ENCODE data around the gene SELENOW. TPM values are rescaled to one million over a fixed set of nuclear protein-coding genes. Genes with fewer than 3 reads are reported as not detected.
"Not testable (repeated sequence)": the region's sequence is repeated elsewhere in the genome, so short reads cannot be mapped to it uniquely, and the experiment has no call there.

SELENOW gene
- 100 to 1,000 TPM; 110 to 120 TPM for total RNA-seq

GRCh38 chr19:47778049-47778953 lies at the start of gene SELENOW:
Gene SELENOW (plus strand): TSS chr19:47778703. CDS start chr19:47778786, 83 bp downstream.
- peak within 1 kb of the TSS; percentile 98 for H3K4me3 Mint-ChIP-seq
- DNase-seq, result peak; percentile 83
- H3K9me3 Mint-ChIP-seq, result no peaks in the 10 kb centered on the region
- POLR2A ChIA-PET, result interaction anchor here (0.8 to 0.9 kb wide), 2 partner anchors 15 to 295 kb away, joined by 3 read pairs; no protein-coding TSS in a partner anchor
- peaks cover 25% of the 10 kb centered on the region for H3K36me3 Mint-ChIP-seq (ENCODE audit: low read depth)
- peaks cover 30% of the 10 kb centered on the region for H3K4me1 Mint-ChIP-seq
- CTCF ChIA-PET, result no interaction called here
- peak within 1 kb of the TSS; percentile 86 for H3K27ac Mint-ChIP-seq
- H3K27me3 Mint-ChIP-seq, result no peaks in the 10 kb centered on the region

- ChIA-PET CTCF (interaction anchor here (1.4 kb wide), 1 partner anchor 16 kb away, joined by 4 read pairs; the partner anchor contains the start of gene EHD2), POLR2A (no interaction called here)
- H3K27me3 Mint-ChIP-seq, result peaks cover 23% of the 10 kb centered on the region
- H3K4me3 Mint-ChIP-seq, result peak overlapping the region; percentile 34
- DNase-seq, result peak; percentile 24
- H3K4me1 Mint-ChIP-seq, result peaks cover 22% of the 10 kb centered on the region
- no peaks in the 10 kb centered on the region for H3K36me3 Mint-ChIP-seq (ENCODE audit: low read depth)
- H3K27ac Mint-ChIP-seq, result no peak overlapping the region
- H3K9me3 Mint-ChIP-seq, result no peaks in the 10 kb centered on the region
Observed at GRCh38 chr19:47729468-47729798, 49.1 kb upstream of the SELENOW start.

DNA sequence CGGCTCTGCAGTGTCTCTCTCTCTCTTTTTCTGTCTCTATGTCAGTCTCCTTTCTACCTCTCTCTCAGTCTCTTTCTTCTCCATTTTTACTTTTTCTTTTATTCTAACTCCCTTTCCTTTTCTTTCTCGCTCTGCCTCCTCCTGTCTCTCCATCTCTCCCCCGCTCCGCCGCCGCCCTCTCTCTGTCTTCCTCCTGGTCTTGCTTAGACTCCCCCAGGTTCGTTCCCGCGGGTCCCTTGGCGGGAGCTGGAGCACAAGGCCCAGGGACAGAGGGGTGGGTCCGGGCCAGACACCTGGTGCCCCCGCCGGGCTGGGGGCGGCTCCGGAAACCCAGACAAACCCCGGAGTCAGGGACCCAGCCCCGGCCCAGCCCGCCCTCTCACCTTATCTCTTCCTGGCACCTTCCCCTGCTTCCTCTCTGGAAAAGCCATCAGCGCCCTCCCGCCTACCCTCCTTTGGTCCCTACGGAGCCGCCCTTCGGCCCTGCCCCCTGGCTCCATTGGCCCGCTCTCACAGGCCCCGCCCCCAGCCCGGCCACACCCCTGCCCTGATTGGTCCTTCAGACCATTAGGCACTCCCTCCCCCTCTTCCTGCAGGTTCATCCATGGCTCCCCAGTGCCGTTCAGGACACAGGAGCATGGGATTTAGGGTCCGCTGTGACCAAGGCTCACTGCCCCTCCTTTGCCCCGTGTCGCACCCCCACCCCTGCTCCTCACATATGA lies 48.5 kb upstream of the SELENOW start:
- ChIA-PET CTCF (interaction anchor here (1.2 to 1.4 kb wide), 2 partner anchors 17 to 302 kb away, joined by 4 read pairs; partner anchors contain the start of gene EHD2), POLR2A (no interaction called here)
- no peaks in the 10 kb centered on the region for H3K36me3 Mint-ChIP-seq (ENCODE audit: low read depth)
- H3K9me3 Mint-ChIP-seq, result no peaks in the 10 kb centered on the region
- DNase-seq, result peak; percentile 58
- no peak overlapping the region for H3K27ac Mint-ChIP-seq
- peak overlapping the region; percentile 53 for H3K4me3 Mint-ChIP-seq
- peaks cover 22% of the 10 kb centered on the region for H3K4me1 Mint-ChIP-seq
- peaks cover 23% of the 10 kb centered on the region for H3K27me3 Mint-ChIP-seq

- Mint-ChIP-seq H3K4me3 (peak overlapping the region; percentile 53), H3K36me3 (ENCODE audit: low read depth) (no peaks in the 10 kb centered on the region), H3K9me3 (no peaks in the 10 kb centered on the region), H3K4me1 (peaks cover 22% of the 10 kb centered on the region), H3K27me3 (peaks cover 23% of the 10 kb centered on the region), H3K27ac (no peak overlapping the region)
- ChIA-PET POLR2A (no interaction called here), CTCF (interaction anchor here (1.2 kb wide), 1 partner anchor 302 kb away, joined by 4 read pairs; no protein-coding TSS in a partner anchor)
- DNase-seq, result no peak
Observed at GRCh38 chr19:47730521-47730889, 48.0 kb upstream of the SELENOW start.

- H3K4me3 Mint-ChIP-seq, result no peak overlapping the region
- POLR2A ChIA-PET, result no interaction called here
- peaks cover 23% of the 10 kb centered on the region for H3K27me3 Mint-ChIP-seq
Observed at GRCh38 chr19:47730910-47731309, 47.6 kb upstream of the SELENOW start.

DNA sequence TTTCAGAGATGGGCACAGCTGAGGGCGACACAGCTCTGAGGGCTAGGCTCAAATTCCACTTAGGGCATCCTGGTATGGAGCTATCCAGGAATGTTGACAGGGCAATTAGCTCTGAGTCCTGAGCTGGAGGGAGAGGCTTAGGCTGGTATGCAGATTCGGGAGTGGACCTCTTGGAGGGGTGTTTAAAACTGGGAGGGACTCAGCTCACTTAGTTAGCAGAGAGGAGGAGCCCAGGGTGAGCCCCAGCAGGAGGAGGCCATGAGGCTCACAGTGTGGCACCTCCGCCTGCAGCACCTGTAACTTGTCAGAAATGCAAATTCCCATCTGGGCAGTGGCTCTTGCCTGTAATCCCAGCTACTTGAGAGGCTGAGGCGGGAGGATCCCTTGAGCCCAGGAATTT lies 43.4 kb upstream of the SELENOW start:
- no peak overlapping the region for H3K27ac Mint-ChIP-seq
- POLR2A ChIA-PET, result interaction anchor here (0.9 kb wide), 1 partner anchor 10 kb away, joined by 3 read pairs; the partner anchor contains the start of gene NOP53
- peaks cover 12% of the 10 kb centered on the region for H3K27me3 Mint-ChIP-seq

More at GRCh38 chr19:47730910-47731309, 47.6 kb upstream of the SELENOW start:
- Mint-ChIP-seq H3K36me3 (ENCODE audit: low read depth) (no peaks in the 10 kb centered on the region), H3K27ac (no peak overlapping the region), H3K9me3 (no peaks in the 10 kb centered on the region), H3K4me1 (peaks cover 22% of the 10 kb centered on the region)
- CTCF ChIA-PET, result interaction anchor here (1.2 kb wide), 1 partner anchor 303 kb away, joined by 4 read pairs; no protein-coding TSS in a partner anchor
- DNase-seq, result no peak

DNA sequence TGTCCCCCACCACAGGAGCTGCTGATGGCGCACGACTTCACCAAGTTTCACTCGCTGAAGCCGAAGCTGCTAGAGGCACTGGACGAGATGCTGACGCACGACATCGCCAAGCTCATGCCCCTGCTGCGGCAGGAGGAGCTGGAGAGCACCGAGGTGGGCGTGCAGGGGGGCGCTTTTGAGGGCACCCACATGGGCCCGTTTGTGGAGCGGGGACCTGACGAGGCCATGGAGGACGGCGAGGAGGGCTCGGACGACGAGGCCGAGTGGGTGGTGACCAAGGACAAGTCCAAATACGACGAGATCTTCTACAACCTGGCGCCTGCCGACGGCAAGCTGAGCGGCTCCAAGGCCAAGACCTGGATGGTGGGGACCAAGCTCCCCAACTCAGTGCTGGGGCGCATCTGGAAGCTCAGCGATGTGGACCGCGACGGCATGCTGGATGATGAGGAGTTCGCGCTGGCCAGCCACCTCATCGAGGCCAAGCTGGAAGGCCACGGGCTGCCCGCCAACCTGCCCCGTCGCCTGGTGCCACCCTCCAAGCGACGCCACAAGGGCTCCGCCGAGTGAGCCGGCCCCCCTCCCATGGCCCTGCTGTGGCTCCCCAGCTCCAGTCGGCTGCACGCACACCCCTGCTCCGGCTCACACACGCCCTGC lies 37.5 kb upstream of the SELENOW start:
- Mint-ChIP-seq H3K36me3 (ENCODE audit: low read depth) (no peaks in the 10 kb centered on the region), H3K4me3 (no peak overlapping the region), H3K9me3 (no peaks in the 10 kb centered on the region), H3K4me1 (peaks cover 32% of the 10 kb centered on the region), H3K27ac (no peak overlapping the region), H3K27me3 (no peaks in the 10 kb centered on the region)
- POLR2A ChIA-PET, result interaction anchor here (0.8 to 1.4 kb wide), 2 partner anchors 26 to 308 kb away, joined by 3 read pairs; no protein-coding TSS in a partner anchor
- CTCF ChIA-PET, result interaction anchor here (1.0 to 2.8 kb wide), 3 partner anchors 17 to 28 kb away, joined by 3 to 13 read pairs (median 3); partner anchors contain the start of gene EHD2
- DNase-seq, result no peak

More for the DNA sequence above, 43.4 kb upstream of the SELENOW start:
- Mint-ChIP-seq H3K36me3 (ENCODE audit: low read depth) (no peaks in the 10 kb centered on the region), H3K4me3 (no peak overlapping the region), H3K9me3 (no peaks in the 10 kb centered on the region), H3K4me1 (peaks cover 7% of the 10 kb centered on the region)
- no peak for DNase-seq
- CTCF ChIA-PET, result interaction anchor here (1.0 kb wide), 1 partner anchor 22 kb away, joined by 3 read pairs; no protein-coding TSS in a partner anchor

DNA sequence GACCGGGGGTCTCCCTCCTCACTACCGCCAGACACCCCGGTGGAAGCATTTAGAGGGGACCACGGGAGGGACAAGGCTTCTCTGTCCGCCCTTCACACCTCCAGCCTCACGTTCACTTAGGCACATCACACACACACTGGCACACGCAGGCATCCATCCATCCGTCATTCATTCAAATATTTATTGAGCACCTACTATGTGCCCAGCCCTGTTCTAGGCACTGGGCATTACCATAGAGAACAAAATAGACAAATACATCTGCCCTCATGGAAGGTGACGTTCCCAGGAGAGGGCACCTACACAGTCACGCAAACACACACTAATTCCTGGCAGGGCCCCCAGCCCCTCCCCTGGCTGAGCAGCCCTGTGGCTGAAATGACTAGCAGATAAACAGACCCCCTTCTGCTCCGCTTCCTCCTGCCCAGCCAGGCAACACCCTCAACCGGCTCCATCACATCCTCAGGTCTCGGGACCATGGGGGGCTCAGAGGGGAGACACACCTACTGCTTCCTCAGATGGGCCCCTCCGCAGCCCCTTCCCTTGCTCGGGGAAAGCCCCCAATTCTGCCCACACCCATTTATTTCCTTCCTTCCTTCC lies 36.9 kb upstream of the SELENOW start:
- H3K9me3 Mint-ChIP-seq, result no peaks in the 10 kb centered on the region
- peaks cover 33% of the 10 kb centered on the region for H3K4me1 Mint-ChIP-seq
- peaks cover 1% of the 10 kb centered on the region for H3K36me3 Mint-ChIP-seq (ENCODE audit: low read depth)
- POLR2A ChIA-PET, result no interaction called here
- no peak overlapping the region for H3K27ac Mint-ChIP-seq
- peak overlapping the region; percentile 15 for H3K4me3 Mint-ChIP-seq
- no peak for DNase-seq
- CTCF ChIA-PET, result interaction anchor here (2.8 kb wide), 1 partner anchor 29 kb away, joined by 13 read pairs; the partner anchor contains the start of gene EHD2
- no peaks in the 10 kb centered on the region for H3K27me3 Mint-ChIP-seq

GRCh38 chr19:47742634-47743033 lies 35.9 kb upstream of the SELENOW start:
- peaks cover 39% of the 10 kb centered on the region for H3K4me1 Mint-ChIP-seq
- CTCF ChIA-PET, result interaction anchor here (0.6 to 3.6 kb wide), 7 partner anchors 19 to 309 kb away, joined by 3 to 28 read pairs (median 3); partner anchors contain the start of gene EHD2

DNA sequence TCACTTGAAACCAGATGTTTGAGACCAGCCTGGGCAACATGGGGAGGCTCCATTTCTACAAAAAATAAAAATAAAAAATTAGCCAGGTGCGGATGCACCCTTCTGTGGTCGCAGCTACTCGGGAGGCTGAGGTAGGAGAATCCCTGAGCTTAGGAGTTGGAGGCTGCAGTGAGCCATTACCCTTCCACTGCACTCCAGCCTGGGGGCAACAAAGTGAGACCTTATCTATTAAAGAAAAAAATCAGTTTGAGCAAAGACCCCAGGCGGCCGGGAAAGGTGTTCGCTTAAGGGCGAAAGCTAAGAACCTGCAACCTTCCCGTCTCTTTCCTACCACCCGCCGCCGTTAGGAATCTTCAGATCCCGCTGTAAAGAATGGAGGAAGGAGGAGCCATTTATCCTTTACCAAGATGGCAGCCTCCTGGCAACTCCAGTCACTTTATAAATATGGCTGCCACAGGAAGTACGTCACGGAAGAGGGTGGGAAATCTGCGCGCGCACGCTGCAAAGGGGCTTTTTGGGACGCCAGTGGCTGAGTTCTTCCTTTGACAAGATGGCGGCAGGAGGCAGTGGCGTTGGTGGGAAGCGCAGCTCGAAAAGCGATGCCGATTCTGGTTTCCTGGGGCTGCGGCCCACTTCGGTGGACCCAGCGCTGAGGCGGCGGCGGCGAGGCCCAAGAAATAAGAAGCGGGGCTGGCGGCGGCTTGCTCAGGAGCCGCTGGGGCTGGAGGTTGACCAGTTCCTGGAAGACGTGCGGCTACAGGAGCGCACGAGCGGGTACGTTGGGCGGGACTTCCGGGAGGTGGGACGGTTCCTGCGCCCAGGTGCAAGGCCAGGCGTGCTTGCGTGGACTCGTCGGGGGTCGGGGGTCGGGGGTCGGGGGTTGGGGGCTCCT lies 33.2 kb upstream of the SELENOW start, which contains the start of gene NOP53:
NOP53 (plus strand) TSS at position 537 of the 892 bp plus-strand sequence; CDS start at position 551, 14 bp downstream.
- POLR2A ChIA-PET, result interaction anchor here (0.6 to 1.7 kb wide), 8 partner anchors 10 to 311 kb away, joined by 3 to 6 read pairs (median 3); partner anchors contain the start of genes EHD2 and KPTN
- H3K9me3 Mint-ChIP-seq, result no peaks in the 10 kb centered on the region
- peak; percentile 97 for DNase-seq
- peak within 1 kb of the TSS; percentile 84 for H3K4me3 Mint-ChIP-seq
- peaks cover 22% of the 10 kb centered on the region for H3K36me3 Mint-ChIP-seq (ENCODE audit: low read depth)
- CTCF ChIA-PET, result interaction anchor here (0.8 to 3.6 kb wide), 5 partner anchors 22 to 317 kb away, joined by 3 to 28 read pairs (median 5); partner anchors contain the start of genes EHD2 and KPTN
- peak within 1 kb of the TSS; percentile 94 for H3K27ac Mint-ChIP-seq
- H3K27me3 Mint-ChIP-seq, result no peaks in the 10 kb centered on the region
- peaks cover 53% of the 10 kb centered on the region for H3K4me1 Mint-ChIP-seq

More at GRCh38 chr19:47742634-47743033, 35.9 kb upstream of the SELENOW start:
- Mint-ChIP-seq H3K36me3 (ENCODE audit: low read depth) (peaks cover 6% of the 10 kb centered on the region), H3K9me3 (no peaks in the 10 kb centered on the region), H3K27me3 (no peaks in the 10 kb centered on the region), H3K4me3 (peak overlapping the region; percentile 32), H3K27ac (no peak overlapping the region)
- POLR2A ChIA-PET, result no interaction called here
- no peak for DNase-seq

DNA sequence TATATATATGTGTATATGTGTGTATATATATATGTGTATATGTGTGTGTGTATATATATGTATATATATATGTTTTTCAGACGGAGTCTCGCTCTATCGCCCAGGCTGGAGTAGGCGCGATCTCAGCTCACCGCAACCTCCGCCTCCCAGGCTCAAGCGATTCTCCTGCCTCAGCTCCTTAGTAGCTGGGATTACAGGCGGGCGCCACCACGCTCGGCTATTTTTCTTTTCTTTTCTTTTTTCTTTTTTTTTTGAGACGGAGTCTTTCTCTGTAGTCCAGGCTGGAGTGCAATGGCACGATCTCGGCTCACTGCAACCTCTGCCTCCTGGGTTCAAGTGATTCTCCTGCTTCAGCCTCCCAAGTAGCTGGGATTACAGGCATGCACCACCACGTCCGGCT lies 32.4 kb upstream of the SELENOW start:
- H3K9me3 Mint-ChIP-seq, H3K27me3 Mint-ChIP-seq, DNase-seq: not testable (repeated sequence)
- ChIA-PET CTCF (interaction anchor here (0.8 to 3.6 kb wide), 4 partner anchors 21 to 262 kb away, joined by 3 to 28 read pairs (median 8); partner anchors contain the start of genes EHD2 and KPTN), POLR2A (interaction anchor here (1.4 to 1.7 kb wide), 3 partner anchors 10 to 33 kb away, joined by 3 to 6 read pairs (median 5); partner anchors contain the start of gene EHD2)
- peak overlapping the region; percentile 94 for H3K27ac Mint-ChIP-seq
- H3K4me3 Mint-ChIP-seq, result peak overlapping the region; percentile 84
- H3K36me3 Mint-ChIP-seq (ENCODE audit: low read depth), result peaks cover 27% of the 10 kb centered on the region
- peaks cover 55% of the 10 kb centered on the region for H3K4me1 Mint-ChIP-seq

All from activated CD4-positive, alpha-beta memory T cell treated with anti-CD3 and anti-CD28 coated beads, Interleukin-2, amount 10 ng/mL, durations not matched to agents 7 days and 5 days (primary cell).